DMS 273 treated with DMSO at 0.1 percent for 48 hours (cell line): ENCODE results near the gene CCBE1.

Experiments
- DNase-seq: peaks from one replicate; lab custom pipeline; 2025; lab: John Stamatoyannopoulos, UW

CCBE1 gene

GRCh38 chr18:59393381-59393780 is 303.8 kb downstream of the CCBE1 start:
- DNase-seq: no peak

- no peak for DNase-seq
Observed at GRCh38 chr18:59388817-59389216, 308.4 kb downstream of the CCBE1 start.

- DNase-seq: no peak
Observed at GRCh38 chr18:59387687-59388565, 309.3 kb downstream of the CCBE1 start.

- no peak for DNase-seq
Observed at GRCh38 chr18:59386909-59387686, 310.1 kb downstream of the CCBE1 start.

GRCh38 chr18:59385191-59385590 is 312.0 kb downstream of the CCBE1 start:
- no peak for DNase-seq

- DNase-seq: no peak
Observed at GRCh38 chr18:59383851-59384250, 313.4 kb downstream of the CCBE1 start.

- DNase-seq: no peak
Observed at GRCh38 chr18:59382383-59382782, 314.8 kb downstream of the CCBE1 start.

- no peak for DNase-seq
Observed at GRCh38 chr18:59381949-59382348, 315.3 kb downstream of the CCBE1 start.
